IPS-15b (cell line): ENCODE results near the gene CHRNA3.
A peak's percentile ranks its signal among the peaks of the same experiment; 100 is the strongest.

Experiments used
- H3K27me3 ChIP-seq: one replicate; pipeline ENCODE4 v1.6.1; 2013; ENCODE audit warnings: low read length; ENCODE audit not compliant: control insufficient read depth, insufficient read depth
- H3K36me3 ChIP-seq: one replicate; pipeline ENCODE4 v1.6.1; 2013; ENCODE audit warnings: low read length; ENCODE audit not compliant: control insufficient read depth, insufficient read depth
- H3K4me1 ChIP-seq: one replicate; pipeline ENCODE4 v1.6.1; 2013; ENCODE audit warnings: mild to moderate bottlenecking, low read length; ENCODE audit not compliant: control insufficient read depth, insufficient read depth
- H3K4me3 ChIP-seq: one replicate; pipeline ENCODE4 v1.5.1; 2013; ENCODE audit warnings: low read depth, low read length
- H3K9ac ChIP-seq: one replicate; pipeline ENCODE4 v1.6.1; 2013; ENCODE audit warnings: low read depth, mild to moderate bottlenecking, low read length
- H3K9me3 ChIP-seq: one replicate; pipeline ENCODE4 v1.6.1; 2013; ENCODE audit warnings: mild to moderate bottlenecking, low read length; ENCODE audit not compliant: control insufficient read depth, insufficient read depth

The CHRNA3 gene

DNA sequence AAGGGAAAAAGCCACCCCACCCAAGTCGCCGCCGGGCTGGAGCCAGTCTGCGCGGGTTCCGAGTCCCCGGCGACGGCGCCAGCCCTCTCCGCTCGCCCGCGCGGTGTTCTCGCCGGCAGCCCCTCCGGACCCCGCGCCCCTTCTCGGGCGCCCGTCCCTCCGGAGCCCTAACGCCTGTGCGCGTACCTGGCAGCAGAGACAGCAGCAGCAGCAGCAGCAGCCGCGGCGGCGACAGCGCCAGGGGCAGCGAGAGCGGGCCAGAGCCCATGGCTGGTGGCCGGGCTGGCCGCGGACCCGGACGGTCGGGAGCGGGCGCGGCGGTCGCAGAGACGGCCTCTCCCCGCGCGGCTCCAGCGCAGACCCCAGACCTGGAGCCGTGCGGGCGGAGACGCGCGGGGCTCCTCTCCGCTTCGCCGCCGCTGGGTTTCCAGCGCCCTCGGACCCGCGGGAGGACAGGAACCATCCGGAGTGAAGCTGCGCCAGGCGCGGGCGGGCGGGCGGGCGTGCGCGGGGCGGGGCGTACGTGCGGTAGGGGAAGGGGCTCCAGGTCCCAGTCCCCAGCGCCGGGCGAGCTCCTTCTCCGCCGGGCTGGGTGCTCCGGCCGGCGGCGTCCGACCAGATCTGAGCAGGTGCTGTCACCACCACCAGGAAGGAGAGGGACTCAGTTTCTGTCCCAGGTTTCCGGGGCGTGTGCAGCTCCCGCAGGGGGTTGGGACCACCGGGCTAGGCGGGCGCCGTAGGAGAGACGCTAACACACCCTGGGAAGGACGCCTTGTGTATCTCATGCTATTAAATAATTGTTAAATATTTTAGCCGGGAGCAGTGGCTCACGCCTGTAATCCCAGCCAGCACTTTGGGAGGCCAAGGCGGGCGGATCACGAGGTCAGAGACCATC is at the start of gene CHRNA3:
Gene CHRNA3, minus strand, starts transcription at position 470 of the 895 bp plus-strand sequence. Its CDS starts 202 bp downstream, at position 268.
- Histone ChIP-seq H3K4me3 (peak within 1 kb of the TSS; percentile 53), H3K9ac (no peak within 1 kb of the TSS), H3K9me3 (no peaks in the 10 kb centered on the region), H3K4me1 (peaks cover 2% of the 10 kb centered on the region), H3K27me3 (peaks cover 38% of the 10 kb centered on the region), H3K36me3 (no peaks in the 10 kb centered on the region)

DNA sequence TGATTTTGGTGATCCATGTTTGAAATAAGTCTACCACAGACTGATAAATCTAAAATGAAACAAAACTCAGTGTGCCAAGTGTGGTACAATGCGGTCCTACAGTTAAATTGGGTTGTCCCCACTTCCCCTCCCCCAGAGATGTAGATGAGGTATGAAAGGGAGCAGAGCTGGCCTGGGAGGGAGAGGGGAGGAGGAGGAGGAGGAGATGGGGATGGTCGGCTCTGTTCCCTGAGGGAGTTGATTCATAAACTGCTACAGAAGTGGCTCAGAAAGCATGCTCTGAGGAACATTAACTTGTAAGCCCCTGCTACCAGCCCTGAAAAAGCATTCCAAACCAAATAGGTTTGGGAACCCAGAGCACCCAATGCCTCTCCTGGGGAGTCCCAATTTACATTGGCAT is 48.2 kb upstream of the CHRNA3 start:
- peaks cover 9% of the 10 kb centered on the region for H3K27me3 ChIP-seq
- no peak overlapping the region for H3K4me3 ChIP-seq
- H3K9me3 ChIP-seq, result no peaks in the 10 kb centered on the region
- H3K36me3 ChIP-seq, result no peaks in the 10 kb centered on the region
- no peak overlapping the region for H3K9ac ChIP-seq
- peaks cover 12% of the 10 kb centered on the region for H3K4me1 ChIP-seq

DNA sequence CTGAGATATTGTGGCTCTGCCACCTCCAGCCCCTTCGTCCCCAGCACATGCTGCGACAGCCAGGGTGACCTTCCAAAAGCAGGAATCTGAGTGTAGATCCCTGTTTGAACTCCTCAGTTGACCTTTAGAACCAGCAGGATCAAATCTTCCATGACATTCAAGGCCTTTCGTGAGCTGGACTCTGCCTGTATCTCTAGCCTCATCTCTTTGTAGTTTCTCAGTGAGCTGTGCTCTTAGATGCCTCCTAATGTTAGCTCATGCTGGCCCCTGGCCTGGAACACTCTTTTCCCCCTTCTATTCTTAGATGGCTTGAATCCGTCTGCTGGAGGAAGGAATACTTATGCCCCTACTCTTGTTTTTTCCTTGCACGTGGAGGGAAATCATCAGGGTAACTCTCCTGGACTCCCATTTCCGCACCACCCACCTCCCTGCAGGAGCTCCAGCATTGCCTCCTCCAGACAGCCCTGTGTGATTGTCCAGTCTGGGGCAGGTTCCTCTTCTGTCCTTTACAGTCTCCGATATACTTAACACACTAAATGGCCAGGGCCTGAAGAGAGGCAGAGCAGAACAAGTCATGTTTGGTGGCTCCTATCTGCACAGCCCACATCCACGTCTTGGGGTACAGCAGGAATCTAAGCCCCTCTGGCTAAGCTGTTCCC is 46.9 kb upstream of the CHRNA3 start:
- H3K4me1 ChIP-seq, result peaks cover 12% of the 10 kb centered on the region
- H3K9me3 ChIP-seq, result no peaks in the 10 kb centered on the region
- H3K27me3 ChIP-seq, result peaks cover 5% of the 10 kb centered on the region
- no peaks in the 10 kb centered on the region for H3K36me3 ChIP-seq
- no peak overlapping the region for H3K4me3 ChIP-seq
- H3K9ac ChIP-seq, result no peak overlapping the region

DNA sequence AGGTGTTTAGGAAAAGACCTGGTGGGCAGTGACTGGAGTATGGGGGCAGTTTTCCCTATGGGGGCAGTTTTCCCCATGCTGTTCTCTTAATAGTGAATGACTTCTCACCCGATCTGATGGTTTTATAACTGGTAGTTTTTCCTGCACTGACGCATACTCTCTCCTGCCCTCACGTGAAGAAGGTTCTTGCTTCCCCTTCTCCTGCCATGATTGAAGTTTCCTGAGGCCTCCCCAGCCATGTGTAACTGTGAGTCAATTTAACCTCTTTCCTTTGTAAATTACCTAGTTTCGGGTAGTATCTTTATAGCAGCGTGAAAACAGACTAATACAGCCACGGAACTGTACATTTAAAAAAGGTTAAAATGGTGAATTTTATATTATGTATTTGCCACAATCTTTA is 45.2 kb upstream of the CHRNA3 start:
- Histone ChIP-seq H3K36me3 (no peaks in the 10 kb centered on the region), H3K4me1 (peaks cover 2% of the 10 kb centered on the region), H3K9me3 (no peaks in the 10 kb centered on the region), H3K9ac (no peak overlapping the region), H3K27me3 (no peaks in the 10 kb centered on the region), H3K4me3 (no peak overlapping the region)

DNA sequence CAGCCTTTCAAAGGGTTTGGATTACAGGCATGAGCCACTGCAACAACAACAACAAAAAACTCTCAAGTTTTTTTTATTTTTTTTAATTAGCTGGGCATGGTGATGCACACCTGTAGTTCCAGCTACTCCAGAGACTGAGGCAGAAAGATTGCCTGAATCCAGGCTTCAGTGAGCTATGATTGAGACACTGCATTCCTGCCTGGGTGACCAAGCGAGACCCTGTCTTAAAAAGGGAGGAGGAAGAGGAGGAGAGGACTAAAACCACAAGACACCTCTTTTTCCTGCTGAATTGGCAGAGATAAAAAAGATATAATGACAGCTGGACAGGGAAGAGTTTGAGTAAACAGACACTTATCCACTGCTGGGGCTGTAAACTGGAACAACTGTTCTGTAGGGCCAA is 42.9 kb upstream of the CHRNA3 start:
- Histone ChIP-seq H3K27me3 (no peaks in the 10 kb centered on the region), H3K9ac (no peak overlapping the region), H3K36me3 (no peaks in the 10 kb centered on the region), H3K4me3 (no peak overlapping the region), H3K9me3 (no peaks in the 10 kb centered on the region), H3K4me1 (no peaks in the 10 kb centered on the region)

DNA sequence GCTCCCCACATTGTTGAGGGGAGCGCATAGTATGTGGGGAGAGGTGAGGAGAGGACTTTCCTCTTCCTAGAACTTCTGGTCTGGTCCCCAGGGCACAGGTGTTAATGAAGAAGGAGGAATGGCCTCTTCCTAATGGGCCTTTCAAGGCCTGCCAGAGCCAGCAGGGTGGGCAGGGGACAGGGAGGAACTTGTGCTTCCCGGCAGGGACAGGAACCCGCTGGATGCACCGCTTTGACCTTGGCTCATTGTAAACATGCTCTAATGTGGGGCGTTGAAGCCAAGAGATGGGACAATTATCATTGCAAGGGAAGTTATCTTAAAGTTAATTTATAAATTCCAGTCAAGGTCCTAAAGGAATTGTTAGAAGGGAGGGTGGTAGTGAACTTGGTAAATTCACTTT is 41.2 kb upstream of the CHRNA3 start:
- no peaks in the 10 kb centered on the region for H3K36me3 ChIP-seq
- no peak overlapping the region for H3K9ac ChIP-seq
- H3K4me3 ChIP-seq, result no peak overlapping the region
- H3K27me3 ChIP-seq, result no peaks in the 10 kb centered on the region
- no peaks in the 10 kb centered on the region for H3K4me1 ChIP-seq
- no peaks in the 10 kb centered on the region for H3K9me3 ChIP-seq

DNA sequence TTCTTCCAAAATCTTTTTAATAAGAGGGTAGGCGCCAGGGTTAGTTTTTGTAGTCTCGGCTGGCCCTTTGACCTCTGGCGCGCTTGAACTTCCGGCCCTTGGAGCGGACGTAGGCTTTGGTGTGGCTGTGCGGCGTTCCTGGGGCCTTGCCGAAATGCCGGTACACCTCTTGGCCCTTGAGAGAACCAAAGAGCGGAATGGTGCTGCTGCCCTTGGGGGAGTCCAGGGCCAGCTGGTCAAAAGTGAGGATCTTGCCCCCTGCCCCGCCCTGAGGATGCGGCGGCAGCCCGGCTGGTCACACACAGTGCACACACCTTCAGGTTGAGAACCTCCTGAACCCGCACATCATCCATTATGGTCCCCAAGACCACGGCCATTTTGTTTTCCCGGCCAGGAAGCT is 40.2 kb upstream of the CHRNA3 start:
- H3K27me3 ChIP-seq, result no peaks in the 10 kb centered on the region
- H3K9ac ChIP-seq, result no peak overlapping the region
- H3K4me3 ChIP-seq, result no peak overlapping the region
- H3K4me1 ChIP-seq, result no peaks in the 10 kb centered on the region
- no peaks in the 10 kb centered on the region for H3K9me3 ChIP-seq
- no peaks in the 10 kb centered on the region for H3K36me3 ChIP-seq

DNA sequence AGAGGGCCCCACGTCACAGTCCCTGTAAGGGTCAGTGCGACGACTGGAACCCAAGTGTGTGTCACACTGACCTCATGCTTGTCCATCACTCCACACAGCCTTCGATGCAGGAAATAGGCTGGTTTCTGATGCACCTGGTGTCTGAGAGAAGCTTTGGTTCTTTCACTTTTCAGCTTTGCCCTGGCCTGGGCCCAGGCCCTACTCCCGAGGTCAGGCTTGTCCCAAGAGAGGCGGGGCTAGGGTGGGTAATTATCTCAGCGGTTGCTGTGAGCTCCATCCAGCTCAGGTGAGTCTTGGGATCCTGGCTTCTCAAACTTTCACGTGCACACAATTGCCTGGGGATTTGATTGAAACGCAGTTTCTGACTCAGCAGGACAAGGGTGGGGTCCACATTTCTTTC is 39.8 kb upstream of the CHRNA3 start:
- Histone ChIP-seq H3K4me1 (no peaks in the 10 kb centered on the region), H3K36me3 (no peaks in the 10 kb centered on the region), H3K4me3 (no peak overlapping the region), H3K9me3 (no peaks in the 10 kb centered on the region), H3K9ac (no peak overlapping the region), H3K27me3 (no peaks in the 10 kb centered on the region)

DNA sequence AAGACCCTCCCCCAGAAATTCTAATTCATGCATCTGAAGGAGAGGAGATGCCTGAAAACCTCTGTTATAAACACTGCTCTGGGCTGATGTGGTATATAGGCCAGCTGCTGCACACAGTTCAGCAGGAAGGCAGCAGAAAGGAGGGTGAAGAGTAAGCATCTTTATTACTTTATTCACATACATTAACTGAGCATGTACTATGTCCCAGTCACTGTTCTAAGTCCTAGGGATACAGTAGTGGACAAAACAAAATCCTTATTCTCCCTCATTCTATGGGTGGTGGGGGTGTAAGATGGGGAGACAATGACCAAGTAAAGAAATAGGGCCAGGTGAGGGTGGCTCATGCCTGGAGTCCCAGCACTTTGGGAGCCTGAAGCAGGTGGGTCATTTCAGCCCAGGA is 38.0 kb upstream of the CHRNA3 start:
- Histone ChIP-seq H3K9ac (no peak overlapping the region), H3K4me1 (no peaks in the 10 kb centered on the region)

DNA sequence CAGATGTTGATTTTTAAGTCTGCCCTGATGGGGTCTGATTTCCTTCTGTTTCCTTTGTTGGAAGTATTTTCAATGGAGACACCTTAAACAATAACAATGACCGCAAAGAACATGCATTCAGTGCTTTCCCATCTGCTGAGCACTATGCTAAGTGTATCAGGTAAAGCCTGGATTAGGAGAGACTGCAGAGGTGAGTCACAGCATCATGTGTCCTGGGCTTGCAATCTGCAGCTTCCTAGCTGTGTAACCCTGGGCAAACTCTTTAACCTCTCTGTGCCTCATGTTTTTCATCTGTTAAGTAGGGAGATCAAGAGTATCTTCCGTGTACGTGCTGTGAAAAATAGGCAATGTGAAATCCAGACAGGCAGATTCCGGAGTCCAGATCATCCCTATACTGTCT is 33.5 kb upstream of the CHRNA3 start:
- no peaks in the 10 kb centered on the region for H3K9me3 ChIP-seq
- H3K4me1 ChIP-seq, result no peaks in the 10 kb centered on the region
- no peak overlapping the region for H3K4me3 ChIP-seq
- no peaks in the 10 kb centered on the region for H3K27me3 ChIP-seq
- no peak overlapping the region for H3K9ac ChIP-seq
- no peaks in the 10 kb centered on the region for H3K36me3 ChIP-seq

More for the DNA sequence above, 38.0 kb upstream of the CHRNA3 start:
- Histone ChIP-seq H3K36me3 (no peaks in the 10 kb centered on the region), H3K4me3 (no peak overlapping the region), H3K27me3 (no peaks in the 10 kb centered on the region), H3K9me3 (no peaks in the 10 kb centered on the region)

DNA sequence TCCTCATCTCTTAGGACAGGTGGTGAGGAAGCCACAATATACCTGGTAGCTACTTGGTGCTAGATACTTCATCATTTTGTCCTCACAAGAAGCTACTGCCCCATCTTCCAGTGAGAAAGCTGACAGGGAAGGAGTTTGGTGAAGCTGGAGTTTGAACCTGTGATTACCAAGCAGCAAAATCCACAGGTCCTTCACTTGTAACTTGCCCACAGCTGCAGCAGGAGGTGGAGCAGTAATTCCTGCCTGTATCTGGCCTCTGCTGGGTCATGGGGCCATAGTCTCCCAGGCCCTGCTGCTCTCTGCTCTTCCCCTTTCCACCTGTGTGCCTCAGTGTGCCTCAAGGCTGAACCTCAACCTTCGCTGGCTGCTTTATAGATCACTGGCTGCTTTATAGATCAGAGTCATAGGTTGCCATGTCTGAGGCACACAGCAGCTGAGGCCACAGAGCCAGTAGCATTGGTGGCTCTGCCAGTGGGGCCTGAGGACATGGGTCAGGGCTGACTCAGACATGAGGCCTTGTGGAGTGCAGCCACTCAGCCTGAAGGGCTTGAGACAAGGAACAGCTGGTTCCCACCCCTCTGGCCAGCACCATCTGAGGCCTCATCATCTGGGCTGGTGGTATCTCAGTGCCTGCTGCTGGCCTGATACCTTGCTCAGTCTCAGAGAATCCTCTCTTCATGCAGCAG is 31.3 kb upstream of the CHRNA3 start:
- Histone ChIP-seq H3K9me3 (no peaks in the 10 kb centered on the region), H3K27me3 (no peaks in the 10 kb centered on the region), H3K36me3 (no peaks in the 10 kb centered on the region), H3K4me1 (no peaks in the 10 kb centered on the region), H3K9ac (no peak overlapping the region), H3K4me3 (no peak overlapping the region)
